Chondrocyte (in vitro differentiated cells): ENCODE measurements around the gene IPMK. TPM values are rescaled to one million over a fixed set of nuclear protein-coding genes. Genes with fewer than 3 reads are reported as not detected.

Experiments used
- DNase-seq: peaks from one replicate; pipeline ENCODE4 v3.0.0; 2021; ENCODE audit warnings: mixed read lengths, low spot score
- H3K27ac Mint-ChIP-seq: one replicate; pipeline ENCODE4 v1.8.0; 2021; ENCODE audit warnings: mild to moderate bottlenecking, moderate library complexity, mixed read lengths; ENCODE audit not compliant: unreplicated experiment
- H3K27me3 Mint-ChIP-seq: 2 replicates; pipeline ENCODE4 v1.8.0; 2021; ENCODE audit warnings: low read depth, mixed read lengths
- H3K36me3 Mint-ChIP-seq: 2 replicates; pipeline ENCODE4 v1.8.0; 2021; ENCODE audit warnings: low read depth, mixed read lengths
- H3K4me1 Mint-ChIP-seq: 2 replicates; pipeline ENCODE4 v1.8.0; 2021; ENCODE audit warnings: low read depth, mild to moderate bottlenecking, mixed read lengths
- H3K4me3 Mint-ChIP-seq: one replicate; pipeline ENCODE4 v1.8.0; 2021; ENCODE audit warnings: mild to moderate bottlenecking, moderate library complexity, mixed read lengths; ENCODE audit not compliant: unreplicated experiment
- H3K9me3 Mint-ChIP-seq: 2 replicates; pipeline ENCODE4 v1.8.0; 2021; ENCODE audit warnings: low read depth, mixed read lengths
- CTCF ChIP-seq: fragments of 200-600 bp; sonication (generic); IDR thresholded peaks from 2 replicates; pipeline ENCODE4 v1.5.0; 2021; ENCODE audit warnings: antibody characterized with exemption, mild to moderate bottlenecking, moderate library complexity
- total RNA-seq: library from RNA; stranded (reverse); gene quantifications from 3 replicates; pipeline ENCODE4 v1.2.1, GENCODE V29; 2021

IPMK gene
- total RNA-seq, 1 donor from 2014 or later = 2.9 TPM

GRCh38 chr10:58291538-58292174, 24.0 kb upstream of the IPMK start:
- peaks cover 2% of the 10 kb centered on the region for H3K36me3 Mint-ChIP-seq
- H3K4me3 Mint-ChIP-seq = no peak overlapping the region
- TF ChIP-seq CTCF = peak; percentile 89
- H3K4me1 Mint-ChIP-seq = peaks cover 4% of the 10 kb centered on the region
- DNase-seq = no peak
- H3K9me3 Mint-ChIP-seq = no peaks in the 10 kb centered on the region
- no peak overlapping the region for H3K27ac Mint-ChIP-seq
- no peaks in the 10 kb centered on the region for H3K27me3 Mint-ChIP-seq

GRCh38 chr10:58282615-58283014, 14.9 kb upstream of the IPMK start:
- no peak for TF ChIP-seq CTCF
- no peak overlapping the region for H3K4me3 Mint-ChIP-seq
- H3K4me1 Mint-ChIP-seq = peaks cover 5% of the 10 kb centered on the region
- no peak overlapping the region for H3K27ac Mint-ChIP-seq
- H3K9me3 Mint-ChIP-seq = no peaks in the 10 kb centered on the region
- H3K27me3 Mint-ChIP-seq = no peaks in the 10 kb centered on the region
- no peak for DNase-seq
- H3K36me3 Mint-ChIP-seq = peaks cover 6% of the 10 kb centered on the region

- H3K4me1 Mint-ChIP-seq = peaks cover 5% of the 10 kb centered on the region
- no peak overlapping the region for H3K27ac Mint-ChIP-seq
- no peaks in the 10 kb centered on the region for H3K27me3 Mint-ChIP-seq
- H3K4me3 Mint-ChIP-seq = no peak overlapping the region
- no peak for TF ChIP-seq CTCF
- peaks cover 5% of the 10 kb centered on the region for H3K36me3 Mint-ChIP-seq
- no peak for DNase-seq
- no peaks in the 10 kb centered on the region for H3K9me3 Mint-ChIP-seq
These were observed 13.5 kb upstream of the IPMK start for GRCh38 chr10:58281092-58281752.

- TF ChIP-seq CTCF = no peak
- no peak for DNase-seq
- Mint-ChIP-seq H3K9me3 (no peaks in the 10 kb centered on the region), H3K4me3 (no peak overlapping the region), H3K27ac (no peak overlapping the region), H3K27me3 (no peaks in the 10 kb centered on the region), H3K36me3 (peaks cover 5% of the 10 kb centered on the region), H3K4me1 (peaks cover 11% of the 10 kb centered on the region)
These were observed 12.8 kb upstream of the IPMK start for GRCh38 chr10:58280477-58280876.

GRCh38 chr10:58278962-58279307, 11.2 kb upstream of the IPMK start:
- no peak overlapping the region for H3K4me3 Mint-ChIP-seq
- no peak for TF ChIP-seq CTCF
- no peak overlapping the region for H3K27ac Mint-ChIP-seq
- no peaks in the 10 kb centered on the region for H3K9me3 Mint-ChIP-seq
- peaks cover 5% of the 10 kb centered on the region for H3K36me3 Mint-ChIP-seq
- no peak for DNase-seq
- H3K27me3 Mint-ChIP-seq = no peaks in the 10 kb centered on the region
- peaks cover 27% of the 10 kb centered on the region for H3K4me1 Mint-ChIP-seq
